Uterus (tissue), 4 donors: Measurements from ENCODE around the gene KRTAP9-8. TPM values are rescaled to one million over a fixed set of nuclear protein-coding genes. Genes with fewer than 3 reads are reported as not detected.
"Not testable (repeated sequence)": the region's sequence is repeated elsewhere in the genome, so short reads cannot be mapped to it uniquely, and the experiment has no call there.

ENCODE experiments used
- DNase-seq, 2 donors: peaks; one replicate each; pipeline ENCODE4 v3.0.0-alpha.2; 2019 to 2020
- H3K27ac ChIP-seq, 2 donors: fragments of 200-600 bp; sonication (generic); 1 replicate in 1 of 2; 2 replicates in 1 of 2; pipeline ENCODE4 v1.5.1; 2016 to 2018
- H3K27me3 ChIP-seq, 2 donors: fragments of 200-600 bp; sonication (generic); one replicate each; pipeline ENCODE4 v1.5.1; 2018 to 2019; ENCODE audit warnings: control low read depth in 1 of 2
- H3K36me3 ChIP-seq, 2 donors: fragments of 200-600 bp; sonication (generic); one replicate each; pipeline ENCODE4 v1.5.1; 2019; ENCODE audit warnings: control low read depth in 1 of 2
- H3K4me1 ChIP-seq, 2 donors: fragments of 200-600 bp; sonication (generic); one replicate each; pipeline ENCODE4 v1.5.1; 2018 to 2019; ENCODE audit warnings: control low read depth in 1 of 2
- H3K4me3 ChIP-seq, 2 donors: fragments of 200-600 bp; sonication (generic); 1 replicate in 1 of 2; 2 replicates in 1 of 2; pipeline ENCODE4 v1.5.1; 2018 to 2019; ENCODE audit warnings: mild to moderate bottlenecking in 1 of 2
- H3K9me3 ChIP-seq, 2 donors: fragments of 200-600 bp; sonication (generic); one replicate each; pipeline ENCODE4 v1.5.1; 2019; ENCODE audit warnings: control low read depth in 1 of 2
- POLR2A ChIP-seq, 2 donors: fragments of 450-650 bp; IDR thresholded peaks; one replicate each; pipeline ENCODE4 v1.6.1; 2016; ENCODE audit warnings: antibody characterized with exemption in 2 of 2, mild to moderate bottlenecking in 1 of 2, moderate library complexity in 1 of 2
- intact Hi-C: fragments of 100-400 bp; cut with DNase I; formaldehyde crosslinking; loops from one replicate; pipeline ENCODE4 v1.15.1; 2023; ENCODE audit warnings: low total_unique reads
- total RNA-seq, 4 donors: library from RNA; depleted of rRNA in 3 of 4; stranded (reverse); fragments of >200 nt in 3 of 4; gene quantifications; one replicate each; pipeline versions ENCODE4 v1.1.0 to v1.2.4, GENCODE V29; 2014 to 2023
- TF ChIP-seq, protein P1 (sequence below), 4 experiments: fragments of 200-600 bp in 2 of 4; fragments of 450-650 bp in 2 of 4; sonication (generic) in 2 of 4; IDR thresholded peaks; one replicate each; pipeline ENCODE4 v1.5.1; 2016 to 2019; ENCODE audit warnings: antibody characterized with exemption in 4 of 4, mild to moderate bottlenecking in 2 of 4, moderate library complexity in 1 of 4
- donor health status: DM: yes; HTN: yes; CAD: no.

Gene KRTAP9-8
- total RNA-seq, 4 donors from 2014 or later = not detected

DNA sequence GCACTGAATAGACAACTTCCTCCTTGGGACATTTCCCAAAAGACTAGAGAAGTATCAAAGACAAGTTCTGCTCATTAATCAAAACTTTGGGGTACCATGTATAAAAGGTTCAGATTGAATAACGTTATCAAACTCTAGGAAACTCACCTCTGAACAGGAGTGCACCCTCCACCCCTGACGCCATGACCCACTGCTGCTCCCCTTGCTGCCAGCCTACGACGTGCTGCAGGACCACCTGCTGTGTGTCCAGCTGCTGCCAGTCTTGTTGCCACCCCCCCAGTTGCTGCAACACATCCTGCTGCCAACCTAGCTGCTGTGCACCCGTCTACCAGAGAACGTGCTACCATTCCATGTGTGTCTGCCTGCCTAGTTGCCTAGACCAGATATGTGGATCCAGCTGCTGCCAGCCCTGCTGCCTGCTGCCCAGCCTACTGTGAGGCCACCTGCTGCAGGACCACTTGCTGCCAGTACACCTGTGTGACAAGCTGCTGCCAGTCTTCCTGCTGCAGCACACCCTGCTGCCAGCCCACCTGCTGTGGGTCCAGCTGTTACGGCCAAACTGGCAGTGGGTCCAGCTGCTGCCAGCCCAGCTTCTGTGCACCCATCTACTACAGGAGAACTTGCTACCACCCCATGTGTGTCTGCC is 25.2 kb upstream of the KRTAP9-8 start:
- H3K36me3 ChIP-seq = no peaks in the 10 kb centered on the region
- H3K4me3 ChIP-seq = no peak overlapping the region
- no peaks in the 10 kb centered on the region for H3K4me1 ChIP-seq
- intact Hi-C loops = no loop called here
- no peak overlapping the region for H3K27ac ChIP-seq
- H3K9me3 ChIP-seq = no peaks in the 10 kb centered on the region
- DNase-seq = no peak
- TF ChIP-seq, protein P1, sequence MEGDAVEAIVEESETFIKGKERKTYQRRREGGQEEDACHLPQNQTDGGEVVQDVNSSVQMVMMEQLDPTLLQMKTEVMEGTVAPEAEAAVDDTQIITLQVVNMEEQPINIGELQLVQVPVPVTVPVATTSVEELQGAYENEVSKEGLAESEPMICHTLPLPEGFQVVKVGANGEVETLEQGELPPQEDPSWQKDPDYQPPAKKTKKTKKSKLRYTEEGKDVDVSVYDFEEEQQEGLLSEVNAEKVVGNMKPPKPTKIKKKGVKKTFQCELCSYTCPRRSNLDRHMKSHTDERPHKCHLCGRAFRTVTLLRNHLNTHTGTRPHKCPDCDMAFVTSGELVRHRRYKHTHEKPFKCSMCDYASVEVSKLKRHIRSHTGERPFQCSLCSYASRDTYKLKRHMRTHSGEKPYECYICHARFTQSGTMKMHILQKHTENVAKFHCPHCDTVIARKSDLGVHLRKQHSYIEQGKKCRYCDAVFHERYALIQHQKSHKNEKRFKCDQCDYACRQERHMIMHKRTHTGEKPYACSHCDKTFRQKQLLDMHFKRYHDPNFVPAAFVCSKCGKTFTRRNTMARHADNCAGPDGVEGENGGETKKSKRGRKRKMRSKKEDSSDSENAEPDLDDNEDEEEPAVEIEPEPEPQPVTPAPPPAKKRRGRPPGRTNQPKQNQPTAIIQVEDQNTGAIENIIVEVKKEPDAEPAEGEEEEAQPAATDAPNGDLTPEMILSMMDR (IDR thresholded peaks at IDR 0.05) = no peak
- TF ChIP-seq POLR2A (IDR thresholded peaks at IDR 0.05) = no peak
- H3K27me3 ChIP-seq = no peaks in the 10 kb centered on the region

DNA sequence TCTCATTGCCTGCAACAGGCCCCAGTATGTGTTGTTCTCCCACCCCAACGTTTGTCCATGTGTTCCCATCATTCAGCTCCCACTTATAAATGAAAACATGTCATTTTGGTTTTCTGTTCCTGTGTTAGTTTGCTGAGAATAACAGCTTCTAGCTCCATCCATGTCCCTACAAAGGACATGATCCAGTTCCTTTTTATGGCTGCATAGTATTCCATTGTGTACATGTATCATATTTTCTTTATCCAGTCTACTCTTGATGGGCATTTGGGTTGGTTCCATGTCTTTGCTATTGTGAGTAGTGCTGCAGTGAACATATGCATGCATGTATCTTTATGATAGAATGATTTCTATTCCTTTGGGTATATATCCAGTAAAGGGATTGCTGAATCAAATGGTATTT is 22.1 kb upstream of the KRTAP9-8 start:
- Histone ChIP-seq H3K4me1 (no peaks in the 10 kb centered on the region), H3K36me3 (no peaks in the 10 kb centered on the region), H3K27me3 (no peaks in the 10 kb centered on the region), H3K27ac (no peak overlapping the region), H3K9me3 (no peaks in the 10 kb centered on the region), H3K4me3 (no peak overlapping the region)
- DNase-seq = no peak
- intact Hi-C loops = no loop called here
- TF ChIP-seq, protein P1 (IDR thresholded peaks at IDR 0.05) = no peak
- TF ChIP-seq POLR2A (IDR thresholded peaks at IDR 0.05) = no peak

DNA sequence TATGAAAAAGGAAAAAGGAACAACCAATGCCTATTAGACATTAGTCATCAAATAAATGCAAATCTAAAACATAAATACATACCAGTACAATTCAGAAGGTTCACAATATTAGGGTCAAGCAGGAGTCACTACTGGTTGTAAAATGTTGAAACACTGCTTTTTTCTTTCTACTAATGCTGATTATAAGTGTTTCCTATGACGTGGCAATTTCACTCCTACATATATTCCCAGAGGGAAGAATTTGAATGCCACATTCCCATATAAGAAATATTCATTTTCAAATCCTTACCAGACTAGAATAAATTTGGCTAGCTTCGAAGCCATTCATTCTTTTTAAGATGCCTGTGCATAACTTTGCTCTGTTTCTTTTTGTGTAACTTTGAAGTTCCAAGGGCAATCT is 14.0 kb upstream of the KRTAP9-8 start:
- intact Hi-C loops = no loop called here
- no peaks in the 10 kb centered on the region for H3K9me3 ChIP-seq
- H3K27ac ChIP-seq = no peak overlapping the region
- H3K36me3 ChIP-seq = no peaks in the 10 kb centered on the region
- DNase-seq = no peak
- no peaks in the 10 kb centered on the region for H3K4me1 ChIP-seq
- H3K27me3 ChIP-seq = no peaks in the 10 kb centered on the region
- no peak overlapping the region for H3K4me3 ChIP-seq
- TF ChIP-seq POLR2A (IDR thresholded peaks at IDR 0.05) = no peak

DNA sequence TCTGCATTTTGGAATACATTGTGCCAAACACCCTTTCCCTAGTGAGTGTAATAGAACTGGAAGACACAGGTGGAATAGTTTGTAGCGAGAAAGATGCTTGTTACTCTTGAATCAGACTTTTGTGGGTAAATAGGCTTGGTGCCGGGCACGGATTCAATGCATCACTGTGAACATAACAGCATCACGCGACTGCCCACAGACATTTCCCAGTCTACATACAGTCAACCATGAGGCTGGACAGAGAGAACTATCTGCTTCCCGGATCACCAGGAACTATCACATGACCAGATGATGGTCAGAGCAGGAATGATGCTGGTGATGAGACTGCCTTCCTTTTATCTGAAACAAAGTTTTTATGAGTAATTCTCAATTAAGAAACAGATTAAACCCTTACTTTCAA is 11.7 kb upstream of the KRTAP9-8 start:
- Histone ChIP-seq H3K27me3 (no peaks in the 10 kb centered on the region), H3K4me3 (no peak overlapping the region), H3K9me3 (no peaks in the 10 kb centered on the region), H3K27ac (no peak overlapping the region), H3K4me1 (no peaks in the 10 kb centered on the region), H3K36me3 (no peaks in the 10 kb centered on the region)
- TF ChIP-seq POLR2A (IDR thresholded peaks at IDR 0.05) = no peak
- TF ChIP-seq, protein P1 (IDR thresholded peaks at IDR 0.05) = no peak
- intact Hi-C loops = no loop called here
- no peak for DNase-seq

DNA sequence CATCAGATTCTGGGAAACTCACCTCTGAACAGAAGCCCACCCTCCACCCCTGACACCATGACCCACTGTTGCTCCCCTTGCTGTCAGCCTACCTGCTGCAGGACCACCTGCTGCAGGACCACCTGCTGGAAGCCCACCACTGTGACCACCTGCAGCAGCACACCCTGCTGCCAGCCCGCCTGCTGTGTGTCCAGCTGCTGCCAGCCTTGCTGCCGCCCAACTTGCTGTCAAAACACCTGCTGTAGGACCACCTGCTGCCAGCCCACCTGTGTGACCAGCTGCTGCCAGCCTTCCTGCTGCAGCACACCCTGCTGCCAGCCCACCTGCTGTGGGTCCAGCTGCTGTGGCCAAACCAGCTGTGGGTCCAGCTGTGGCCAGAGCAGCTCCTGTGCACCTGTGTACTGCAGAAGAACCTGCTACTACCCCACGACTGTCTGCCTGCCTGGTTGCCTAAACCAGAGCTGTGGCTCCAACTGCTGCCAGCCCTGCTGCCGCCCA is 11.2 kb upstream of the KRTAP9-8 start, which contains the start of gene KRTAP9-2:
KRTAP9-2 (plus strand) TSS at position 51 of the 498 bp plus-strand sequence; CDS start at position 58, 7 bp downstream.
- H3K27me3 ChIP-seq, DNase-seq, H3K36me3 ChIP-seq, H3K4me1 ChIP-seq, H3K9me3 ChIP-seq, H3K27ac ChIP-seq, intact Hi-C loops, H3K4me3 ChIP-seq: not testable (repeated sequence)

DNA sequence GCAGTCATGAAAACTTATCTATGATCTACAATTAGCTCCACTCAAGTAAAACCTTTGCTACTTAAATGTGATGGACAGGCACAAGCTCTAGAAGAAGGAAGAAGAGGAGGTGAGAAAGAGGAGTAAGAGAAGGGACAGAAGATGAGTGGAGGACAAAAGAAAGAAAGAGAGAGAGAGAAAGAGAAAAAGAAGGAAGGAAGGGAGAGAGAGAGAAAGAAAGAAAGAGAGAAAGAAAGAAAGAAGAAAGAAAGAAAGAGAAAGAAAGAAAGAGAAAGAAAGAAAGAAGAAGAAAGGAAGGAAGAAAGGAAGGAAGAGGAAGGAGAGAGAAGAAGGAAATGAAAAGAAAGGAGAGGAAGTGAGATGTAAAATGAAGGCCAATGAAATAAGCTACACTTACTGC is 7.7 kb upstream of the KRTAP9-8 start:
- H3K27me3 ChIP-seq = no peaks in the 10 kb centered on the region
- no peak for DNase-seq
- no peak overlapping the region for H3K27ac ChIP-seq
- intact Hi-C loops = no loop called here
- H3K4me1 ChIP-seq = no peaks in the 10 kb centered on the region
- H3K4me3 ChIP-seq = no peak overlapping the region
- no peaks in the 10 kb centered on the region for H3K9me3 ChIP-seq
- no peak for TF ChIP-seq POLR2A (IDR thresholded peaks at IDR 0.05)
- TF ChIP-seq, protein P1 (IDR thresholded peaks at IDR 0.05) = no peak
- H3K36me3 ChIP-seq = no peaks in the 10 kb centered on the region
